HG03558 (cell line): Measurements from ENCODE around the gene MAN2A2.
"Not testable (repeated sequence)": the region's sequence is repeated elsewhere in the genome, so short reads cannot be mapped to it uniquely, and the experiment has no call there.

Experiments used
- ATAC-seq: cut with Tn5 transposase; IDR thresholded peaks from one replicate; pipeline ENCODE4 v1.9.1; 2021; ENCODE audit warnings: moderate number of reproducible peaks; ENCODE audit not compliant: unreplicated experiment; ENCODE audit errors: extremely low read depth

The MAN2A2 gene

GRCh38 chr15:90915216-90915807 lies 12.2 kb downstream of the MAN2A2 start:
- ATAC-seq = no peak

GRCh38 chr15:90915808-90916440 lies 12.8 kb downstream of the MAN2A2 start:
- ATAC-seq = no peak

GRCh38 chr15:90916461-90916860 lies 13.4 kb downstream of the MAN2A2 start:
- ATAC-seq = no peak

GRCh38 chr15:90917569-90917968 lies 14.5 kb downstream of the MAN2A2 start:
- no peak for ATAC-seq

GRCh38 chr15:90918034-90918788 lies 15.1 kb downstream of the MAN2A2 start:
- no peak for ATAC-seq

GRCh38 chr15:90918835-90919234 lies 15.7 kb downstream of the MAN2A2 start:
- no peak for ATAC-seq

GRCh38 chr15:90921887-90922286 lies 18.8 kb downstream of the MAN2A2 start:
- no peak for ATAC-seq

GRCh38 chr15:90922712-90923322 lies 19.7 kb downstream of the MAN2A2 start:
- peak; percentile 88 for ATAC-seq

GRCh38 chr15:90924375-90924774 lies 21.3 kb downstream of the MAN2A2 start:
- ATAC-seq = peak; percentile 44

GRCh38 chr15:90926766-90927165 lies 23.7 kb downstream of the MAN2A2 start:
- ATAC-seq = not testable (repeated sequence)

- not testable (repeated sequence) for ATAC-seq
These were observed 25.0 kb downstream of the MAN2A2 start for GRCh38 chr15:90928106-90928505.

GRCh38 chr15:90929246-90930019 lies 26.3 kb downstream of the MAN2A2 start:
- ATAC-seq = no peak

- no peak for ATAC-seq
These were observed 27.9 kb downstream of the MAN2A2 start for GRCh38 chr15:90930861-90931574.

- ATAC-seq = no peak
These were observed 28.4 kb downstream of the MAN2A2 start for GRCh38 chr15:90931575-90931827.

GRCh38 chr15:90931828-90932659 lies 28.9 kb downstream of the MAN2A2 start, which contains the start of gene HDDC3:
HDDC3 (minus strand) TSS chr15:90932549; CDS start chr15:90932540, 9 bp downstream.
- ATAC-seq = peak; percentile 36

GRCh38 chr15:90932660-90932991 lies 29.5 kb downstream of the MAN2A2 start:
- ATAC-seq = no peak

- no peak for ATAC-seq
These were observed 30.2 kb downstream of the MAN2A2 start for GRCh38 chr15:90933301-90933700.

- no peak for ATAC-seq
These were observed 31.3 kb downstream of the MAN2A2 start for GRCh38 chr15:90934256-90934948.
